Placental pericyte (primary cell): ENCODE data around the gene TAF11L8. TPM values are rescaled to one million over a fixed set of nuclear protein-coding genes. Genes with fewer than 3 reads are reported as not detected.

Experiments used
- small RNA-seq: library from RNA; depleted of rRNA; stranded (forward); fragments of <200 nt; gene quantifications from one replicate; pipeline ENCODE3, GENCODE V24; 2012; ENCODE audit warnings: low replicate concordance
- total RNA-seq: library from RNA; depleted of rRNA; stranded (reverse); fragments of >200 nt; gene quantifications from 2 replicates; pipeline ENCODE4 v1.2.3, GENCODE V29; 2012

The TAF11L8 gene
- not detected in 2 replicates for total RNA-seq

GRCh38 chr5:17590860-17591259, at the start of gene TAF11L8:
Gene TAF11L8, minus strand, starts transcription at chr5:17590960.

GRCh38 chr5:17634160-17634559, 43.4 kb upstream of the TAF11L8 start, which contains the start of gene TAF11L14:
Gene TAF11L14, plus strand, starts transcription at chr5:17634460.

GRCh38 chr5:17631788-17632187, 41.0 kb upstream of the TAF11L8 start, which contains the start of gene TAF11L13:
Gene TAF11L13, plus strand, starts transcription at chr5:17632088.

GRCh38 chr5:17610092-17610491, 19.3 kb upstream of the TAF11L8 start, which contains the start of gene TAF11L12:
Gene TAF11L12, plus strand, starts transcription at chr5:17610392.

GRCh38 chr5:17603880-17604279, 13.1 kb upstream of the TAF11L8 start, which contains the start of gene TAF11L11:
Gene TAF11L11, plus strand, starts transcription at chr5:17604183.

GRCh38 chr5:17597728-17598127, 7.0 kb upstream of the TAF11L8 start, which contains the start of gene TAF11L10:
Gene TAF11L10, minus strand, starts transcription at chr5:17597828.

GRCh38 chr5:17594255-17594654, 3.5 kb upstream of the TAF11L8 start, which contains the start of gene TAF11L9:
Gene TAF11L9, minus strand, starts transcription at chr5:17594394.

GRCh38 chr5:17585658-17586057, 5.1 kb downstream of the TAF11L8 start, which contains the start of gene TAF11L7:
Gene TAF11L7, minus strand, starts transcription at chr5:17585758.

Small RNAs within 50 kb of the gene (small RNA-seq; reads per million reads assigned to genes)
- gene AC233724.3 (not detected), gene AC233724.6 (not detected), gene AC233724.7 (not detected)

Other genes with a start within 250 kb of the TAF11L8 start
- gene TAF11L2, start 92.7 kb downstream of the TAF11L8 start, total RNA-seq = not detected in 2 replicates
- not detected in 2 replicates for gene TAF11L3, start 72.6 kb downstream of the TAF11L8 start, total RNA-seq
- gene TAF11L4, start 69.2 kb downstream of the TAF11L8 start, total RNA-seq = not detected in 2 replicates
- gene TAF11L5, start 65.7 kb downstream of the TAF11L8 start, total RNA-seq = not detected in 2 replicates
- not detected in 2 replicates for gene TAF11L6, start 62.3 kb downstream of the TAF11L8 start, total RNA-seq
- gene TAF11L7, start 5.2 kb downstream of the TAF11L8 start, total RNA-seq = not detected in 2 replicates
- not detected in 2 replicates for gene TAF11L9, start 3.4 kb upstream of the TAF11L8 start, total RNA-seq
- gene TAF11L10, start 6.9 kb upstream of the TAF11L8 start, total RNA-seq = not detected in 2 replicates
- not detected in 2 replicates for gene TAF11L11, start 13.2 kb upstream of the TAF11L8 start, total RNA-seq
- gene TAF11L12, start 19.4 kb upstream of the TAF11L8 start, total RNA-seq = not detected in 2 replicates
- not detected in 2 replicates for gene TAF11L13, start 41.1 kb upstream of the TAF11L8 start, total RNA-seq
- not detected in 2 replicates for gene TAF11L14, start 43.5 kb upstream of the TAF11L8 start, total RNA-seq